Epithelial cell of esophagus (primary cell): ENCODE measurements around the gene RAPGEF6.

Experiments
- DNase-seq: peaks from one replicate; pipeline ENCODE4 v3.0.0; 2010; ENCODE audit warnings: low read depth
- H3K4me3 ChIP-seq: 2 replicates; pipeline ENCODE4 v1.5.1; 2011; ENCODE audit warnings: mild to moderate bottlenecking, low read length, control low read depth
- TF ChIP-seq, protein P1 (sequence below): IDR thresholded peaks from 2 replicates; pipeline ENCODE4 v1.5.1; 2011; ENCODE audit warnings: low read depth, mild to moderate bottlenecking, low read length, control low read depth, inconsistent platforms; ENCODE audit not compliant: insufficient read depth; ENCODE audit errors: missing control alignments

Gene RAPGEF6

DNA sequence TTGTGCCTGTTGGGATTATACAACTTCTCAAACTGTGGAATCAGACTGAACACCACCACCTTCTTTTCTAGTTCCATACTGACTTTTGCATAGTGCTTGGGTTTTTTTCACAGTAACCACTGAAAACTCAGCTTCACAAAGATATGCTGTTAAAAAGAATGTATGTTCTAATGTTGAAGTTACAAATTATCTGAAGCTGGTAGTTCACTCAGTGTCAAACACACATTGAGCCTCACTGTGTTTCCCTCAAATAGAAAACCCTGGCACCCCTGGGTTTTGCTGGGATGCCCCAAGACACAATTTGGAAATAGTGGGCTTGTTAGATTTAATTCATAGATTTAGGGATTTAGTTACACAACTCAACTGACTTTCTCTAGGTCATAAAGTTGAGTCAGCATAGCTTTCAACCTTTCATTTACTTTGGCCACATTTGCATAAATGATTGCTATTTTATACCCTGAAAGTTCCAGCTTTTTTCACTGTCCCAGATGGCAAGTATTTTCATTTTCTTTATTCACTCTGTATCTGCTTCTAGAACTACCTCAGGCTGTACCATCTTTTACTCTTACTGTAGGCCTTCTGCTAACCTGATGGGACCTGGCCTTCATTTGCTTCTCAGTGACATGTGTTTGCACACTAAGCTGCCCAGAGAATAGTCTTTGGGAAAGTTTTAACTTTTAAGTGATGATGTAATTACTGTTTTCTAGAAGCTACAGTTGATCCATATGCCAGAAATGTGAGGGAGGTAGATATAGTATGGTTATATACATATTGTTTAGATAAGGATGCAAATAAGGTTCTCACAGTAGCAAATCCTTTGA lies 256.1 kb downstream of the RAPGEF6 start:
- DNase-seq = peak; percentile 8
- TF ChIP-seq, protein P1, sequence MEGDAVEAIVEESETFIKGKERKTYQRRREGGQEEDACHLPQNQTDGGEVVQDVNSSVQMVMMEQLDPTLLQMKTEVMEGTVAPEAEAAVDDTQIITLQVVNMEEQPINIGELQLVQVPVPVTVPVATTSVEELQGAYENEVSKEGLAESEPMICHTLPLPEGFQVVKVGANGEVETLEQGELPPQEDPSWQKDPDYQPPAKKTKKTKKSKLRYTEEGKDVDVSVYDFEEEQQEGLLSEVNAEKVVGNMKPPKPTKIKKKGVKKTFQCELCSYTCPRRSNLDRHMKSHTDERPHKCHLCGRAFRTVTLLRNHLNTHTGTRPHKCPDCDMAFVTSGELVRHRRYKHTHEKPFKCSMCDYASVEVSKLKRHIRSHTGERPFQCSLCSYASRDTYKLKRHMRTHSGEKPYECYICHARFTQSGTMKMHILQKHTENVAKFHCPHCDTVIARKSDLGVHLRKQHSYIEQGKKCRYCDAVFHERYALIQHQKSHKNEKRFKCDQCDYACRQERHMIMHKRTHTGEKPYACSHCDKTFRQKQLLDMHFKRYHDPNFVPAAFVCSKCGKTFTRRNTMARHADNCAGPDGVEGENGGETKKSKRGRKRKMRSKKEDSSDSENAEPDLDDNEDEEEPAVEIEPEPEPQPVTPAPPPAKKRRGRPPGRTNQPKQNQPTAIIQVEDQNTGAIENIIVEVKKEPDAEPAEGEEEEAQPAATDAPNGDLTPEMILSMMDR = no peak
- H3K4me3 ChIP-seq = no peak overlapping the region

DNA sequence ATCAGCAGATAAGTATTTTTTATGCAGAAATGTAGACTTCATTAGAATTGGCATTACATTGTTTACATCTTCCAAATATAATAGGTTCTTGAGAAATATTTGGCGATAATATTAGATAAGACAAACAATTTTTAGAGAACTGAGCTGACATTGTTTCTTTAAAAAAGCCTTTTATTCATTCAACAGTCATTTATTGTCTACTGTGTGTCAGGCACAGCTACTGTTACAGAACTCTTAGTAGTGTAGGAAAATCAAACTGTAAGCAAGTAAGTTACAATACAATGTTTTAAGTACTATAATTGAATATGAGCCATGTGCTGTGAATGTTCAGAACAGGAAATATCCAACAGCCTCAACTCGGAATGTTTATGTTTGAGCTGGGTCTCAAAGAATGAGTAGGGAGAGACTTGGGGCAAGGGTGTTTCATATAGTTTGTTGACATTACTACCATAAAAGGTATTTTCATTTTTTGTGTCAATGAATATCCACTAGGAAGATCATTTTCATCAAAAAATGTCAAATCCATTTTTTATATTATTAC lies 257.2 kb downstream of the RAPGEF6 start:
- DNase-seq = no peak
- no peak overlapping the region for H3K4me3 ChIP-seq
- TF ChIP-seq, protein P1 = no peak

GRCh38 chr5:131377346-131377745 lies 257.7 kb downstream of the RAPGEF6 start:
- no peak overlapping the region for H3K4me3 ChIP-seq
- TF ChIP-seq, protein P1 = no peak
- DNase-seq = no peak

DNA sequence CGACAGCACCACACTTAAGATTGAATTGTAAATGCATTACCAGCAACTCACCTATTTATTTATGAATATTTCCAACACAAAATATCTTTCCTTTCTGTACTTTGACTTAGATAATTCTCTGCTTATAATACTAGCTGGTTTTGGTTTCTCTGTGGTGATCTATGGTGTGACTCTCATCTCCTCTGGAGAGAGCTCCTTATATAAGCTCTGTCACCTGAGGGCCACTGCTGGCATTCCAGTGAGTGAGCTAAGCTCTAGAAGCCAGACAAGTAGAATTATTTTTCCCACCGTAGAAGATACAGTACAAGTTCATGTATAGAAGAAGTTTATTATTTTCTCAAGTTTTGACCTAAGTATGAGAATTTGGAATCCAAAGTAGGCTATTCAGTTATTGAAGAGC lies 259.7 kb downstream of the RAPGEF6 start:
- DNase-seq = no peak
- TF ChIP-seq, protein P1 = no peak

More for the DNA sequence above, 259.7 kb downstream of the RAPGEF6 start:
- no peak overlapping the region for H3K4me3 ChIP-seq
